ENCODE results near the gene ASB13.

Gene ASB13

DNA sequence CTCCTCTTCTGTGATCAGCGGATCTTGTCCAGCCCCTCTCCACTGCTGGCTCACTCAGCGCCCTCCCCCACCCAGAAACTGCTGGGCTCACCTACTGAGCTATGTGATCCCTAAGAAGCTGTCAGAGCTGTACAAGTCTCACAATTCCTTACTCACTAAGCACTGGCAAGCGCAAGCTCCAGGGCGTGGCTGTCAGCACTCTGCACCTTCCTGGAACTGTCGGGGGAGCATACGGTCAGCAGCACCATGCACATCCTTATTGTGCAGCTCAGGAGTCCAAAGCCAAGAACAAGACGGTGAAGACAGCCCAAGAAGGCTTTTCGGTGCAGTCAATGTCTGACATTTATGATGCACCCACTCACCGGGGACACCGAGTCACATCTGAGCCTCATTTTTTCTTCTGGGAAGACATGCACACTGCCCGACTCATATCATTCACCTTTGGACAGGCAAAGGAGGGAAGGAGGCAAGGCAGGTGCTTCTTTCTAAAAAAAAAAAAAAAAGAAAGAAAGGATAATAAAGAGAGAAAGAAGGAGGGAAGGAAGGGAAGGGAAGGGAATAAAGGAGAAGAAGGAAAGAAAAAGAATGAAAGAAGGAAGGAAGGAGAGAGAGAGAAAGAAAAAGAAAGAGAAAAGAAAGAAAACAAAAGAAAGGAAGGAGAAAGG, 56.3 kb downstream of the ASB13 start:
- Histone ChIP-seq H3K4me3 (ENCODE audit: low read depth, low read length) (no peak overlapping the region), H3K36me3 (replicated peaks) (no peaks in the 10 kb centered on the region), H3K27me3 (replicated peaks) (no peaks in the 10 kb centered on the region), H3K27ac (no peak overlapping the region)
- no peak for DNase-seq
- in situ Hi-C loops (cut with HindIII; ENCODE audit: low pct_ligation_motif_present, low sequenced_read_pairs), result loop anchor here (25.0 kb wide), 1 partner anchor 173 kb away; no protein-coding TSS in a partner anchor
- TF ChIP-seq, protein P1, sequence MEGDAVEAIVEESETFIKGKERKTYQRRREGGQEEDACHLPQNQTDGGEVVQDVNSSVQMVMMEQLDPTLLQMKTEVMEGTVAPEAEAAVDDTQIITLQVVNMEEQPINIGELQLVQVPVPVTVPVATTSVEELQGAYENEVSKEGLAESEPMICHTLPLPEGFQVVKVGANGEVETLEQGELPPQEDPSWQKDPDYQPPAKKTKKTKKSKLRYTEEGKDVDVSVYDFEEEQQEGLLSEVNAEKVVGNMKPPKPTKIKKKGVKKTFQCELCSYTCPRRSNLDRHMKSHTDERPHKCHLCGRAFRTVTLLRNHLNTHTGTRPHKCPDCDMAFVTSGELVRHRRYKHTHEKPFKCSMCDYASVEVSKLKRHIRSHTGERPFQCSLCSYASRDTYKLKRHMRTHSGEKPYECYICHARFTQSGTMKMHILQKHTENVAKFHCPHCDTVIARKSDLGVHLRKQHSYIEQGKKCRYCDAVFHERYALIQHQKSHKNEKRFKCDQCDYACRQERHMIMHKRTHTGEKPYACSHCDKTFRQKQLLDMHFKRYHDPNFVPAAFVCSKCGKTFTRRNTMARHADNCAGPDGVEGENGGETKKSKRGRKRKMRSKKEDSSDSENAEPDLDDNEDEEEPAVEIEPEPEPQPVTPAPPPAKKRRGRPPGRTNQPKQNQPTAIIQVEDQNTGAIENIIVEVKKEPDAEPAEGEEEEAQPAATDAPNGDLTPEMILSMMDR (IDR thresholded peaks at IDR 0.05; ENCODE audit: low read depth, low read length, missing control alignments), result no peak

DNA sequence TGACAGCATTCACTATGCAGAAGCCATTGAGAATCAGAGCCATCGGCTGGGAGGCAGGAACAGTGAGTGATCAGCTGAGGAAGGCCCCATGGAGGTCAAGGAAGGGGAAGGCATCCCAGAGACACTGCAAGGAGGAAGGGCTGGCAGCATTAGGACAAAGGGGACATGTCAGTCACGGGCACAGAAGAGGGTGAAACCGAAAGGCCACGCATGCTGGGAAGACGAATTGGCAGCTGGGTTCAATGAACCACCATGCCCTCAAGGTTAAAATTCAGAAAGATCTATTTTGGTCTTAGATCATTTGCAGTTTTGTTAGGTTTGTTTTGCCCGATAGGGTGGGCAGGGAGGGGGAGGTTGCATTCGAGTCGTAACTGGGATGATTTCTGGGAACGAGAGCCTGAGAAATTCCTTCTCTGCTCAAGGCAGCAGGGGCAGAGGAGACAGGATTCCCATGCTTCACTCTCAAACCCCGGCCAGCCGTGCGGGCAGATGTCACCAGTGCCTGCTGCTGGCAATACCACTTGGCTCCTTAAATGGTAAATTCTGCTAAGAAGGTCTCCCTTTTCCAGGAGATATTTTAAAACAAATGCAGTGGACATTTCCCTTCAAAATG, 57.7 kb downstream of the ASB13 start:
- TF ChIP-seq, protein P1 (IDR thresholded peaks at IDR 0.05; ENCODE audit: low read depth, low read length, missing control alignments), result no peak
- Histone ChIP-seq H3K27me3 (replicated peaks) (no peaks in the 10 kb centered on the region), H3K27ac (no peak overlapping the region), H3K4me3 (ENCODE audit: low read depth, low read length) (no peak overlapping the region), H3K36me3 (replicated peaks) (no peaks in the 10 kb centered on the region)
- in situ Hi-C loops (cut with HindIII; ENCODE audit: low pct_ligation_motif_present, low sequenced_read_pairs), result loop anchor here (25.0 kb wide), 1 partner anchor 171 kb away; no protein-coding TSS in a partner anchor
- DNase-seq, result no peak

DNA sequence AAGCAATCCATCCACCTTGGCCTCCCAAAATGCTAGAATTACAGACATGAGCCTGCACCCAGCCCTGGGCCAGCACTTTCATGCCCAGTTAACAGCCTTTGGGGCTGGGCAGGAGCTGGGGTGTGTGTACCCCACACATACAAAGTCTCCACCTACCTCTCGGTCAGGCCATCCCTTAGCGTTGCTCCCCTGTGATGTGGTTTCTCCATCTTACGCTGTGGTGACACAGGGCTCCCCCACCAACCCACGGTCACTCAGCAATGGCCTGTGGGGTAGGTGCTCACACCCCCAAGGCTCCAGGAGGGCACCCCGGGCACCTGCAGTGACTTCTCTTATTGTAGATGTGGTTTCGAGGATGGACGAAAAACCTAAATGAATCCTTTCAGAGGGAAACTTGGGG, 58.8 kb downstream of the ASB13 start:
- no peak for DNase-seq
- Histone ChIP-seq H3K4me3 (ENCODE audit: low read depth, low read length) (no peak overlapping the region), H3K36me3 (replicated peaks) (no peaks in the 10 kb centered on the region), H3K27me3 (replicated peaks) (no peaks in the 10 kb centered on the region), H3K27ac (no peak overlapping the region)
- in situ Hi-C loops (cut with HindIII; ENCODE audit: low pct_ligation_motif_present, low sequenced_read_pairs), result loop anchor here (25.0 kb wide), 1 partner anchor 170 kb away; no protein-coding TSS in a partner anchor
- TF ChIP-seq, protein P1 (IDR thresholded peaks at IDR 0.05; ENCODE audit: low read depth, low read length, missing control alignments), result no peak

DNA sequence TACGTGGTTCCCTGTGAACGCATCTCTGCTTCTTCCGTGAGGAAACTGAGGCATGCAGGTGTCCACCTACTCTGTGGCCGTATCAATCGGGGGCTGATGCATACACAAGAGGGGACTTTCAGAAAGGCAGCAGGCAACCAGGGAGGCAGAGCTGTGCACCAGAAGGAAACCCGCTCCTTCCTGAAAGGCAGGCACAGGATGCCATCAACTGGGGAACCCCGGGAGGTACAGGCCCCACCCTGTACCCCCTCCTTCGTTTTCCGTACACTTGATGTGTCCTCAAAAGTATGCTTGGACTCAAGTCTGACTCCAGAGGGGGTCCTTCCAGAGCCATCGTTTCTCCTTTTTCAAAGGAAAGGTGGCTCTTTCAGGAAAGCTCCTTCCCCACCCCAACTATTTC, 59.5 kb downstream of the ASB13 start:
- in situ Hi-C loops (cut with HindIII; ENCODE audit: low pct_ligation_motif_present, low sequenced_read_pairs), result loop anchor here (25.0 kb wide), 1 partner anchor 170 kb away; no protein-coding TSS in a partner anchor

DNA sequence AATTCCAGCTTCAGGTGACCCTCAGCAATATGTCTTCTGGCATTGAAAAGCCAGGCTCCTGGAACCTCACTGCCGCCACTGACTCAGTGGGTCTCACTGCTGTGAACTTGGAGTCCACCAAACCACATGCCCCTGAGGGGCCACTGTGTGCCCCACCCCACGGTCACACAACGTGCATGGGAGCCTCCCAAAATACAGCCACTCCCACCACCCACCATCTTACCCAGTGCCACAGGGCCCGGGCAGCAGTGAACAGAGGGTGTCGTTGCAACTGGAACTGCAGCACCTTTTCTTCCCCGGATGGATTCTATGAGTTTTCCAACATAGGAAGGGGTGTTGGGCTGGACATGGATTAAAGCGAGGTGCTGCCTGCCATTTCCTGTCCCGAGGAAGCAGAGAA, 60.1 kb downstream of the ASB13 start:
- Histone ChIP-seq H3K4me3 (ENCODE audit: low read depth, low read length) (no peak overlapping the region), H3K27ac (no peak overlapping the region), H3K36me3 (replicated peaks) (no peaks in the 10 kb centered on the region), H3K27me3 (replicated peaks) (no peaks in the 10 kb centered on the region)
- in situ Hi-C loops (cut with HindIII; ENCODE audit: low pct_ligation_motif_present, low sequenced_read_pairs), result loop anchor here (25.0 kb wide), 1 partner anchor 169 kb away; no protein-coding TSS in a partner anchor
- TF ChIP-seq, protein P1 (IDR thresholded peaks at IDR 0.05; ENCODE audit: low read depth, low read length, missing control alignments), result no peak
- no peak for DNase-seq

More for the DNA sequence above, 59.5 kb downstream of the ASB13 start:
- Histone ChIP-seq H3K4me3 (ENCODE audit: low read depth, low read length) (no peak overlapping the region), H3K27ac (no peak overlapping the region), H3K36me3 (replicated peaks) (no peaks in the 10 kb centered on the region), H3K27me3 (replicated peaks) (no peaks in the 10 kb centered on the region)
- TF ChIP-seq, protein P1 (IDR thresholded peaks at IDR 0.05; ENCODE audit: low read depth, low read length, missing control alignments), result peak; percentile 9
- no peak for DNase-seq
